Parathyroid adenoma (tissue), 2 donors: ENCODE results near the gene AFF3.

Experiments used
- H2AFZ ChIP-seq: fragments of 300-600 bp; sonication (generic); one replicate; pipeline ENCODE4 v1.7.0; 2017; ENCODE audit warnings: antibody characterized with exemption, mild to moderate bottlenecking
- H3K27ac ChIP-seq: fragments of 300-600 bp; sonication (generic); one replicate; pipeline ENCODE4 v1.7.0; 2017
- H3K27me3 ChIP-seq: fragments of 300-600 bp; sonication (generic); one replicate; pipeline ENCODE4 v1.7.0; 2017; ENCODE audit warnings: low read length; ENCODE audit not compliant: control insufficient read depth, insufficient read depth
- H3K36me3 ChIP-seq: fragments of 300-600 bp; sonication (generic); one replicate; pipeline ENCODE4 v1.7.0; 2017; ENCODE audit warnings: low read length; ENCODE audit not compliant: control insufficient read depth, insufficient read depth
- H3K4me1 ChIP-seq: fragments of 300-600 bp; sonication (generic); one replicate; pipeline ENCODE4 v1.7.0; 2017; ENCODE audit warnings: control low read depth
- H3K4me2 ChIP-seq: fragments of 300-600 bp; sonication (generic); one replicate; pipeline ENCODE4 v1.7.0; 2017; ENCODE audit warnings: low read length
- H3K4me3 ChIP-seq: fragments of 300-600 bp; sonication (generic); one replicate; pipeline ENCODE4 v1.7.0; 2017; ENCODE audit warnings: low read depth, low read length
- H3K79me2 ChIP-seq: fragments of 300-600 bp; sonication (generic); one replicate; pipeline ENCODE4 v1.7.0; 2017; ENCODE audit warnings: control low read depth
- H3K9ac ChIP-seq: fragments of 300-600 bp; sonication (generic); one replicate; pipeline ENCODE4 v1.7.0; 2017; ENCODE audit warnings: mild to moderate bottlenecking
- H3K9me3 ChIP-seq: fragments of 300-600 bp; sonication (generic); one replicate; pipeline ENCODE4 v1.7.0; 2017; ENCODE audit warnings: low read length; ENCODE audit not compliant: control insufficient read depth
- CTCF ChIP-seq: fragments of 300-600 bp; sonication (generic); IDR thresholded peaks from one replicate; pipeline ENCODE4 v1.7.0; 2017; ENCODE audit warnings: antibody characterized with exemption, mild to moderate bottlenecking
- donor health status: primary hyperparathyroidism.

Gene AFF3

GRCh38 chr2:100064165-100064564 lies 78.2 kb downstream of the AFF3 start:
- H3K79me2 ChIP-seq, result no peaks in the 10 kb centered on the region
- no peak overlapping the region for H3K27ac ChIP-seq
- no peak for TF ChIP-seq CTCF
- H3K27me3 ChIP-seq, result no peaks in the 10 kb centered on the region
- H3K4me2 ChIP-seq, result no peak overlapping the region
- no peak overlapping the region for H3K9ac ChIP-seq
- no peak overlapping the region for H2AFZ ChIP-seq
- no peaks in the 10 kb centered on the region for H3K9me3 ChIP-seq
- no peaks in the 10 kb centered on the region for H3K36me3 ChIP-seq
- no peak overlapping the region for H3K4me3 ChIP-seq
- peaks cover 5% of the 10 kb centered on the region for H3K4me1 ChIP-seq

- Histone ChIP-seq H3K4me1 (peaks cover 5% of the 10 kb centered on the region), H3K36me3 (no peaks in the 10 kb centered on the region)
These were observed 78.9 kb downstream of the AFF3 start for GRCh38 chr2:100063459-100063953.

GRCh38 chr2:100062336-100062735 lies 80.1 kb downstream of the AFF3 start:
- Histone ChIP-seq H3K27me3 (no peaks in the 10 kb centered on the region), H3K4me1 (peaks cover 5% of the 10 kb centered on the region), H3K27ac (no peak overlapping the region), H3K9me3 (no peaks in the 10 kb centered on the region), H3K4me3 (no peak overlapping the region), H3K79me2 (no peaks in the 10 kb centered on the region), H3K9ac (no peak overlapping the region), H2AFZ (no peak overlapping the region), H3K4me2 (no peak overlapping the region), H3K36me3 (no peaks in the 10 kb centered on the region)
- TF ChIP-seq CTCF, result no peak

More at GRCh38 chr2:100063459-100063953, 78.9 kb downstream of the AFF3 start:
- H3K27ac ChIP-seq, result no peak overlapping the region
- no peaks in the 10 kb centered on the region for H3K79me2 ChIP-seq
- H3K27me3 ChIP-seq, result no peaks in the 10 kb centered on the region
- no peak overlapping the region for H3K4me2 ChIP-seq
- TF ChIP-seq CTCF, result no peak
- H3K9me3 ChIP-seq, result no peaks in the 10 kb centered on the region
- H2AFZ ChIP-seq, result no peak overlapping the region
- H3K9ac ChIP-seq, result no peak overlapping the region
- H3K4me3 ChIP-seq, result no peak overlapping the region

- Histone ChIP-seq H3K79me2 (no peaks in the 10 kb centered on the region), H3K9ac (no peak overlapping the region), H3K9me3 (no peaks in the 10 kb centered on the region), H3K36me3 (no peaks in the 10 kb centered on the region), H3K27ac (no peak overlapping the region), H3K4me1 (peaks cover 5% of the 10 kb centered on the region), H3K27me3 (no peaks in the 10 kb centered on the region), H3K4me3 (no peak overlapping the region), H2AFZ (no peak overlapping the region), H3K4me2 (no peak overlapping the region)
- no peak for TF ChIP-seq CTCF
These were observed 81.5 kb downstream of the AFF3 start for GRCh38 chr2:100060875-100061274.

- no peaks in the 10 kb centered on the region for H3K27me3 ChIP-seq
- no peak overlapping the region for H3K9ac ChIP-seq
- no peaks in the 10 kb centered on the region for H3K36me3 ChIP-seq
- H3K4me2 ChIP-seq, result no peak overlapping the region
- no peak for TF ChIP-seq CTCF
- peaks cover 5% of the 10 kb centered on the region for H3K4me1 ChIP-seq
- no peaks in the 10 kb centered on the region for H3K9me3 ChIP-seq
- no peak overlapping the region for H3K27ac ChIP-seq
- no peak overlapping the region for H2AFZ ChIP-seq
- no peak overlapping the region for H3K4me3 ChIP-seq
- H3K79me2 ChIP-seq, result no peaks in the 10 kb centered on the region
These were observed 82.8 kb downstream of the AFF3 start for GRCh38 chr2:100059638-100060037.
